CD4-positive, alpha-beta T cell treated with Interleukin-17A for 1 hour (primary cell): ENCODE measurements around the gene NTM.

Experiments
- DNase-seq: peaks from one replicate; pipeline ENCODE4 v3.0.0-alpha.2; 2020

NTM gene

GRCh38 chr11:131945706-131946105 lies 575.3 kb downstream of the NTM start:
- DNase-seq: no peak

DNA sequence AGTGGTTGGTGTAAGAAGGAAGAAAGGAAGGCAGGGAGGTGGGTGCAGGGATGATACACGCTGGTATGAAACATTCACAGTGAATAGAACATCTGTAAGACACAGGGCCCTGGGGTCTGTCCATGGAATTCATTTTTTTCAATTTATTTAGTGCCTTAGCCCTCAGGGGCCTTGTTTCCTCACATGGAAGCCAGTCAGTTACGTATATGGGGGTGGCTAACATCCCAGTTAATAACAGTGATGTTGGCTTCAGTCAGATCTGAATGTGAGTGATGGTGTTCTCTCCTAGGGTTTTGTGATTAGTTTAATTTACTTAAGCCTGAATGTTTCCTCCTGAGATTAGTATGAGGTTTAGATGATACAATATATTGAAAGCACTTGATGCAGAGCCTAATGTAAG lies 577.1 kb downstream of the NTM start:
- no peak for DNase-seq

DNA sequence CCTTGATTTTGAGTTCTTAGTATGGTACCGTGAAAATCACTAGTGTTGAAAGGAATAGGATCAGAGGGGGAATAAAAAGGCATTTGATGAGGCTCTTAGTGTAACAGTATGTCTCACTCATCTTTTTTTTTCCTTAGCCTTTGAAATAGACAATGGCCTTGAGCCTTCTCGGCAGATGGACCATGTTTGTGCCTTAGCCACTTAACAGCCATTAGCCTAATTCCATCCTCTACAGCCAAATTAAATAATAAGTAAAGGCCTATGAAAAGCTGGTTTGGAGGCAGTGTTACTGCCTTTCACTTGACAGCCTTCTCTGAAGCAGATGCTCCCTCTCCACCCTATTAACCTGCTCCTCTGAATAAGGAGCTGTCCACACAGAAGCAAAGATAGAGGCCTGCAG lies 580.7 kb downstream of the NTM start:
- DNase-seq: no peak

GRCh38 chr11:131954146-131954545 lies 583.7 kb downstream of the NTM start:
- DNase-seq: no peak

DNA sequence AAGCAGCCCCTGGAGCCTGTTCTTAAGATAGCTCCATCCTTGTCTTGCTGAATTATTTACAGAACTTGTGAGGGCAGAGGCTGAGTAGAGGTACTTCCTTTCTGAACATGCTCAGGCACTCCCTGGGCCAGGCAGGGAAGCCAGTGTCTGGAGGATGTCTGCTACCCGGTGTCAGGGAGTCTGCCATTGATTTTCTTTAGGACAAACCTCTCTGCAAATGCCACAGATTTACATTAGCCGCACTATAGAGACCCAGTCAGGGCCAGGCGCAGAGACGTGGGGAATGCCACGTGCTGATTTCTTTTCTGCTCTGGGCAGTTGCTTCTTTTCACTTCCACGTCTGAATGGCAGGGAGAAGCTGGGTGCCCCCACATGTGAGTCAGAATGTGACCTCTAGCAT lies 585.5 kb downstream of the NTM start:
- DNase-seq: no peak

GRCh38 chr11:131957201-131957600 lies 586.8 kb downstream of the NTM start:
- DNase-seq: no peak

GRCh38 chr11:131957875-131958274 lies 587.5 kb downstream of the NTM start:
- DNase-seq: no peak

DNA sequence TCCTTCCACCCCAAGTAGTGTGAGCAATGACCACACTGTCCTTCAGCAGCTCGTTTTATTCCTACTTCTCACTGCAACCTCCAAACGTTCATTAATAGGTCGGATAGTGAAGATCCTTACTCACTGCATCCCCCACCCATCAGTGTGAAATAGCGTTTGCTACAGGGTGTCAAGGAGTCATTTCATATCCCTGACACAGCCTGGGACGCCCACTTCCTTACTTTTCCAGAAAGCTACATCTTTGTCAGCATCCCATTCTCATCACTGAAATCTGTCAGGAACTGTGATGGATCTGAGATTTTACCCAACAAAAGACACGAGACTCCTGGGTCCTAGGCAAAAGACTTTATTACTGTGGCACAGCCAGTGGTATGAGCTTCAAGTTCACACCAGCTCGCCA lies 592.4 kb downstream of the NTM start:
- DNase-seq: no peak

DNA sequence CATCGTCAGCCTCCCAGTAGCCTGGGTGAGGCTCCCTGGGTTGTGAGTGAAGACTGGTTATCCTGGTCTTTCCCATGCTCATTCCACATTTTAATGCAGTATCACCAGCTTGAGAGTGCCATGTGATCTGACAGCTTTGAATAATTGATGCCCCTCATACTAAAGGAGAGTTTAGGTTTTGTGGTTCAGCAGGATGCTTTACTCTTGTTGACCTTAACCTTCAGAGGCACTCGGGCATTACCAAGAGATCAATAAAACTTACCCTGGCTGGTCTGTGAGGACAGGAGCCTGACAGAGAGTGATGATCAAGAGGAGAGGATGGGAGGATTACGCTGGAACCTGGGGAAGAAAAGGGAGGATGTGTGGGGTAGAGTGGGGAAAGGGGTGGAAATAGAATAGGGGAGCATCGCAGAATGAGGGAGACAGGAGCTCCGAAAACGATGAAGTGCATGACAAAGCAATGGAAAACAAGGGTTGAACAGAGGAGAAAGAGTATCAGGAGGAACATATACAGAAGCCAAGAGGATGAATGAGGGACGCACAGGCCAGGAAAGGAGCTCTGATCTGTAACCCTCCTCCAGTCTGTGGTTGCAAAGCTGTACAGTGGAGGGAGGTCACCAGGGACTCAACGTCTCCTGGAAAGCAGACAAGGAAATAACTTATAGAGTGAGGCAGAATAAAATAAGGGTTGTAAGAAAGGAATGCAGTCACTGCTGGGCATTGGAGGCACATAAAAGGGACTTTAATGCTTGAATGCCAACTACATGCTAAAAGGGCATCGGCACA lies 594.5 kb downstream of the NTM start:
- DNase-seq: no peak

DNA sequence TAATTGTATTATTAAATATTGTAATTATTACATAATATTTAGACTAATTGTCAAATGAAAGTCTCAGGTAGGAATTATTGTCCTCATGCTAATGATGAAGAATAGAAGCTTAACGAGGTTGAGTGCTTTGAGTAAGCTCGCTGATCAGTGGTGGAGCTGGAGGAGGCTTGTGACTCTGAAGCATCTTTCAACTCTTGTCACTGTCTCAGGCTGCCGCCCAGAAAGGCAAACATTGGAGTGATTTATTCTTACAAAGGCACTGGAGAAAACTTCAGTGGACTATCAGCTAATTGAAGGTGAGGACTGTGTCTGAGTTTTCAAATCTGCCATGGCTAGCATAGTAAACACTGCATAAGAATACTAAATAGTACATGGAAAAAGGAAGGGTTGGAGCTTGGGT lies 595.1 kb downstream of the NTM start:
- no peak for DNase-seq

DNA sequence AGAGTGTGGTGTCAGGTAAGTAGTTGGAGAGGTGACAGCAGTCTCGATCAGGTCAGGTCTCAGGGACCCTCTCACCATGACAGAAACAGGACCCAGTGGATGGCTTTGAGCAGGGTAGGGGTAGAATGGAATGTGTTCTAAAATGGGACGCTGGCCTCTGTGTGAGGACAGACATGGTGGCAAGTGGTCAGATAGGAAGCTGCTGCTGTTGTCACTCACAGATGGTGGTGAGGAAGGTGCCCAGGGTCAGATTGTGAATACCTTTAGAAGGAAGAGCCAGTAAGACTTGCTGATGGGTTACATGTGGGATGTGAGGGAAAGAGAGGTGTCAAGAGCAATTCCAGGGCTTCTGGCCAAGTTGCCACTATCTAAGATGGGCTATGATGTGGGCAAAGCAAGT lies 596.3 kb downstream of the NTM start:
- no peak for DNase-seq

DNA sequence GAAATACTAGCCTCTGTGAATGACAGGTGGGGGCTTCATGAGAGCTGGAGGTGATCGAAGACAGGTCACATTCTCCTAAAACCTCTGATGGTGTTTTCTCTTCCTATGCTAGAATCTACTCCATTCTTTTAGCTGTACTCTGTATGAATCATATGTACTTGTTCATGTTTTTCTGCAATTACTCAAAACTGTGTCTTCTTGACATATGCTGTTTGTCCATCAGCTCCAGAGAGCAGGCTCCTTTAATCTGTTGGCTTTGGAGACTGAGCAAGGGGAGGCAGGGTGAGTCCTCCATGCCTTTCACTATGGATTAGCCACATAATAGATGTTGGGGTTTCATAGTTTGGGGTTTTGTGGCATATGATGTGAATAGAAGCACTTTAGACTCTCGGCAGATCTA lies 598.8 kb downstream of the NTM start:
- no peak for DNase-seq

- no peak for DNase-seq
Measured at GRCh38 chr11:131973061-131973460, 602.6 kb downstream of the NTM start.

- no peak for DNase-seq
Measured at GRCh38 chr11:131975619-131976018, 605.2 kb downstream of the NTM start.

DNA sequence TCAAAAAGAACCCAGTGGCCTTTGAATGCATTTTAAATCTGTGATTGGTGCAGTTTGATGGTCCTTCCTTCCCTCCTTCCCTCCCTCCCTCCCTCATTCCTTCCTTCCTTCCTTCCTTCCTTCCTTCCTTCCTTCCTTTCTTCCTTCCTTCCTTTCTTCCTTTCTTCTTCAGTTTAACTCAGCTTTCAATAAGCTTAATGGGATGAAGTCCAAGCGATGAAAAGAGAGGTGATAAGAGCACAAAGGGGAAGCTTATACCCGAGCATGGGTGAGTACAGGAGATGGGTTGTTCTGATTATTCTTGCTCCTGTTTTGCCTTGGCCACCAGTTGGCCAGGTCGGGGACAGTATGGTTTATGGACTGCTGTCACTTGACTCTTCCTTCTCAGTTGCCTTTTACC lies 605.6 kb downstream of the NTM start:
- DNase-seq: no peak

DNA sequence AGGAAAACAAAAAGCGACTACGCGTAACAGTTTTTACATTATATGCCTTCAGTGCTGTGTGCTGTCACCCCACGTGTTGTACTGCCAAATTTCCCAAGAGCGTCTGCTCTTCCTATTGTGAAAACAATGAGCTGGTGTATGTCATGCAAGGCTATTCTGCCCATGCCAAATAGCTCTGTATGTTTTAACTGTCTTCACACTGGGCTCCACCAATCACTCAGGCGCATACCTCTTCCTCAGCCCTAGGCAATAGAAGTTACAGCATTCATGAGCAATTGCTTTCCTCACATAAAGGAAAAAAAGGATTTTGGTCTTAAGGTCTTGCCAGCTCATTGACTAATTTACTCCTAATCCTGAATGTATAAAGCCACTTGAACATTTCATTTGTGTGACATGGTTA lies 606.8 kb downstream of the NTM start:
- no peak for DNase-seq

GRCh38 chr11:131977854-131978253 lies 607.4 kb downstream of the NTM start:
- no peak for DNase-seq

GRCh38 chr11:131978351-131978750 lies 607.9 kb downstream of the NTM start:
- DNase-seq: no peak

DNA sequence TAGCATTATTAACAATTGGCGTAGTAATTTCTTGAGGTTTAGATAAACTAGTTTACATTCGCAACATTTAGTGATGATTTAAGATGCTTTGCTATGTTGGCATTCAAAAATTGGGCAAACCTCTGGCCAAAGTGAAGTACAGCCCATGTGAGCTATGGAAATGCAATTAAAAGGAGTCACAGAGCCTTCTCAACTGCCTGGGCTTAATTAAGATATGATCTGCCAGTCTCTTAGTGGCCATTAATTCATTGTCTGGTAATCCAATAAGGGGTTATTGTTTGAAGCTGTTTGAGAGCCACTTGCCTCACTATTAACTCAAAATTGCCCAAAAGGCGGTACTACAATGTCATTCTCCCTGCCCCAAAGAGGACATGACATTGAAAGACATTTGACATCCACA lies 608.9 kb downstream of the NTM start:
- DNase-seq: no peak

DNA sequence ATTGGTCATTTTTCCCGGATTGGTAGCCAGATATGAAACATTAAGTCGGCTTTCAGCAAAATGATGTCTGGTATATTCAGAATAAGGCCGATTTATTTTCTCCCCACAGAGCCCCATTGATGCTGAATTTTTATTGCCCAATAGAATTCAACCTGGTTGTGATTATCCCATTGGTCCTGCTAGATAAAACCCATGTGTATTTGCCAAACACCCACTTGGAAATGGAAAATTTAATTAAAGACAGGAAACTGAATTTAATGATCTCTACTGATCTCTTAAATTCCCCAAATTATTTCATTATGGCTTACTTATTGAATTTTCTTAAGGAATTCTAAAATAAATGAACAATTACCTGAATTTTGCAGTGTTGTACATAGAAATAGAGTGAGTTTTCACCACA lies 609.8 kb downstream of the NTM start:
- DNase-seq: no peak

GRCh38 chr11:131980888-131981668 lies 610.7 kb downstream of the NTM start:
- no peak for DNase-seq

DNA sequence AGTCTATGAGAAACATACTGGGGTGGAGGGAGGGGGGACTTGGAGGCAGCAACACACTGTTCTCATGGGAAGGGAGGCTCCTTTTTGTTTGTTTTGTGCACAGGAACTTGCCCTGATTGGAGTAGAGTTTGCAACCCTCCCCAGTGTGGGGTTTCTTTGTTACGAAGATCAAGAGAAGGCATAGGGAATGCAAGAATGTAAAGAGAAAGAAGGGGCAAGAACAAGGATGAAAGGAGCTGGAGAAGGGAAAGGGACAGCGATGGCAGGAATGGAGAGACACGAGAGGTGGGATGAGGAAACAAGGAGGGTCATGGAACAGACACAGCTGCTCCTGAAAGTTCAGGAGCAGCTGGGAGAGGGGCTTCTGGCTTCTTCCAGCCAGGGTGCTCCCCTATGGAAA lies 611.7 kb downstream of the NTM start:
- DNase-seq: no peak

- DNase-seq: no peak
Measured at GRCh38 chr11:131985846-131986301, 615.5 kb downstream of the NTM start.

- DNase-seq: no peak
Measured at GRCh38 chr11:131987703-131988102, 617.3 kb downstream of the NTM start.

GRCh38 chr11:131991606-131992005 lies 621.2 kb downstream of the NTM start:
- no peak for DNase-seq
